Right atrium auricular region (tissue), 2 donors: ENCODE results near the gene FCHO2. TPM values are rescaled to one million over a fixed set of nuclear protein-coding genes. Genes with fewer than 3 reads are reported as not detected.

ENCODE experiments used
- DNase-seq: peaks from one replicate; pipeline ENCODE4 v3.0.0-alpha.2; 2019; ENCODE audit warnings: low spot score
- H3K27ac ChIP-seq, 2 donors: fragments of 200-600 bp; sonication (generic); 1 replicate in 1 of 2; 2 replicates in 1 of 2; pipeline ENCODE4 v1.5.1; 2016 to 2019
- H3K27me3 ChIP-seq, 2 donors: fragments of 200-600 bp; sonication (generic); one replicate each; pipeline versions ENCODE4 v1.5.1 to v1.6.0; 2017 to 2019
- H3K36me3 ChIP-seq: fragments of 200-600 bp; sonication (generic); one replicate; pipeline ENCODE4 v1.5.1; 2016
- H3K4me1 ChIP-seq, 2 donors: fragments of 200-600 bp; sonication (generic); one replicate each; pipeline versions ENCODE4 v1.5.1 to v1.6.0; 2017 to 2019
- H3K4me3 ChIP-seq, 2 donors: fragments of 200-600 bp; sonication (generic); 1 replicate in 1 of 2; 2 replicates in 1 of 2; pipeline ENCODE4 v1.5.1; 2017 to 2019; ENCODE audit warnings: mild to moderate bottlenecking in 1 of 2, moderate library complexity in 1 of 2
- H3K9me3 ChIP-seq, 2 donors: fragments of 200-600 bp; sonication (generic); one replicate each; pipeline ENCODE4 v1.5.1; 2019
- CTCF ChIP-seq, 2 donors: fragments of 200-600 bp; sonication (generic); IDR thresholded peaks; one replicate each; pipeline ENCODE4 v1.5.1; 2019; ENCODE audit warnings: antibody characterized with exemption in 2 of 2
- total RNA-seq, 2 donors: library from RNA; depleted of rRNA; stranded (reverse); fragments of >200 nt; gene quantifications; one replicate each; pipeline ENCODE4 v1.1.0, GENCODE V29; 2016

The FCHO2 gene
- total RNA-seq, 2 donors from 2014 or later = 10.7 to 12.1 TPM

DNA sequence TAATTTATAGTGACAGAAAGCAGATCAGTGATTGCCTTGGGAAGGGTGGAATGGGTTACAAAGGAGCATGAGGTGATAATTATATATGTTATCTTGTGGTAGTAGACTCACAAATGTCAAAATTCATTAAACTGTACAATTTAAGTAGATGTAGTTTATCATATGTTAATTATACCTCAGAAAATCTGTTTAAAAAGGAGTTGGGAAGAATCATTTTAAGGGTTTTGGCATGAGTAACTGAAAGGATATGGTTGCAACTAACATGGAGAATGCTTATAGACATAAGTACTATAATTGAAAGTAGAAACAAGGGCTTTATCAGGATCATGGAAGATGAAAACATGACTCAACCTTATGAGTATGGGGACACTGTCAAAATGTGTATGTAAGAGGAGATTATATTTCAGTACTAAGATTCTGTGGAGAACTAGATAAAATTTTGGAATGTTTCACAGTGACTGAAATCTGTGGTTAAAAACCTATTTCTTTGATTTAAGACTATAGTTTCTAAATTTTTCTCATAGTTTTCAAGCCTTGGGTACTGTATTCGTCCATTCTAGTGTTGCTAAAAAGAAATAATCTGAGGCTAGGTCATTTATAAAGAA, 73.3 kb downstream of the FCHO2 start:
- Histone ChIP-seq H3K4me1 (no peaks in the 10 kb centered on the region), H3K4me3 (no peak overlapping the region), H3K9me3 (no peaks in the 10 kb centered on the region), H3K36me3 (peaks cover 20% of the 10 kb centered on the region), H3K27ac (no peak overlapping the region), H3K27me3 (no peaks in the 10 kb centered on the region)
- TF ChIP-seq CTCF (IDR thresholded peaks at IDR 0.05) = no peak
- DNase-seq = no peak

DNA sequence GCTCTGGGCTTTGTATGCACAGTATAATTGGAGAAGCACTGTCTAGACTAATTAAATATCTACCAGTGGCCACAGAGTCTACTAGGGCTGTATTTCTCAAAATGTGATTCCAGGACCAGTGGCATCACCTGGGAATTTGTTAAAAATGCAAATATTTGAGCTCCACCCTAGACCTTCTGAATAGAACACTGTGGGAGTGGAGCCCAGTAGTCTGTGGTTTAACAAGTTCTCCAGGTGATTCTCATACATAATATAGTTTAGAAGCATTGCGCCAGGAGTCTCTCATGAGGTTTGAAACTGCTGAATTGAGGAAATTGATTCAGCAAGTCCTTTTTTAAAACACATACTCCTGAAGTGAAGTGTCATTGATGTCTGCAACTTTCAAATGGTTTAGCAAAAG, 74.7 kb downstream of the FCHO2 start:
- H3K27ac ChIP-seq = no peak overlapping the region
- H3K36me3 ChIP-seq = peaks cover 23% of the 10 kb centered on the region
- DNase-seq = no peak
- H3K27me3 ChIP-seq = no peaks in the 10 kb centered on the region
- no peaks in the 10 kb centered on the region for H3K4me1 ChIP-seq
- no peak overlapping the region for H3K4me3 ChIP-seq
- H3K9me3 ChIP-seq = no peaks in the 10 kb centered on the region
- TF ChIP-seq CTCF (IDR thresholded peaks at IDR 0.05) = no peak

GRCh38 chr5:73030995-73031394, 75.2 kb downstream of the FCHO2 start:
- DNase-seq = no peak
- Histone ChIP-seq H3K4me3 (no peak overlapping the region), H3K36me3 (peaks cover 19% of the 10 kb centered on the region), H3K27ac (no peak overlapping the region), H3K9me3 (no peaks in the 10 kb centered on the region), H3K27me3 (no peaks in the 10 kb centered on the region), H3K4me1 (no peaks in the 10 kb centered on the region)
- no peak for TF ChIP-seq CTCF (IDR thresholded peaks at IDR 0.05)

GRCh38 chr5:73031839-73032238, 76.0 kb downstream of the FCHO2 start:
- DNase-seq = no peak
- peaks cover 15% of the 10 kb centered on the region for H3K36me3 ChIP-seq
- H3K27ac ChIP-seq = no peak overlapping the region
- H3K27me3 ChIP-seq = no peaks in the 10 kb centered on the region
- H3K9me3 ChIP-seq = no peaks in the 10 kb centered on the region
- no peaks in the 10 kb centered on the region for H3K4me1 ChIP-seq
- no peak for TF ChIP-seq CTCF (IDR thresholded peaks at IDR 0.05)
- no peak overlapping the region for H3K4me3 ChIP-seq

- no peaks in the 10 kb centered on the region for H3K9me3 ChIP-seq
- no peak overlapping the region for H3K27ac ChIP-seq
- no peak for DNase-seq
- TF ChIP-seq CTCF (IDR thresholded peaks at IDR 0.05) = no peak
- H3K36me3 ChIP-seq = peaks cover 10% of the 10 kb centered on the region
- H3K4me1 ChIP-seq = no peaks in the 10 kb centered on the region
- no peaks in the 10 kb centered on the region for H3K27me3 ChIP-seq
- no peak overlapping the region for H3K4me3 ChIP-seq
Measured at GRCh38 chr5:73032635-73033034, 76.8 kb downstream of the FCHO2 start.

GRCh38 chr5:73037545-73037944, 81.7 kb downstream of the FCHO2 start:
- no peak for TF ChIP-seq CTCF (IDR thresholded peaks at IDR 0.05)
- Histone ChIP-seq H3K4me1 (no peaks in the 10 kb centered on the region), H3K36me3 (peaks cover 10% of the 10 kb centered on the region), H3K9me3 (no peaks in the 10 kb centered on the region), H3K27me3 (no peaks in the 10 kb centered on the region), H3K27ac (no peak overlapping the region), H3K4me3 (no peak overlapping the region)
- no peak for DNase-seq
